Dendritic cell treated with granulocyte-macrophage colony-stimulating factor and Interleukin-4, amounts not matched to agents 40 ng/mL and 50 ng/mL, for 4 days (primary cell): ENCODE measurements around the gene SAP25.
A peak's percentile ranks its signal among the peaks of the same experiment; 100 is the strongest.
"Not testable (repeated sequence)": the region's sequence is repeated elsewhere in the genome, so short reads cannot be mapped to it uniquely, and the experiment has no call there.

ENCODE experiments used
- H3K27ac Mint-ChIP-seq: one replicate; pipeline ENCODE4 v1.8.0; 2022; ENCODE audit warnings: mild to moderate bottlenecking, mixed read lengths
- H3K27me3 Mint-ChIP-seq: one replicate; pipeline ENCODE4 v1.8.0; 2022; ENCODE audit warnings: mild to moderate bottlenecking, mixed read lengths
- H3K36me3 Mint-ChIP-seq: one replicate; pipeline ENCODE4 v1.8.0; 2022; ENCODE audit warnings: low read depth, mixed read lengths
- H3K4me1 Mint-ChIP-seq: one replicate; pipeline ENCODE4 v1.8.0; 2022; ENCODE audit warnings: low read depth, mixed read lengths
- H3K4me3 Mint-ChIP-seq: one replicate; pipeline ENCODE4 v1.8.0; 2022; ENCODE audit warnings: mild to moderate bottlenecking, moderate library complexity, mixed read lengths
- H3K9me3 Mint-ChIP-seq: one replicate; pipeline ENCODE4 v1.8.0; 2022; ENCODE audit warnings: mixed read lengths
- intact Hi-C: fragments of 100-400 bp; cut with micrococcal nuclease; formaldehyde crosslinking; loops from one replicate; pipeline ENCODE4 v1.15.0; 2022

The SAP25 gene

GRCh38 chr7:100547872-100548271 is 25.8 kb downstream of the SAP25 start:
- no peak overlapping the region for H3K4me3 Mint-ChIP-seq
- no peaks in the 10 kb centered on the region for H3K9me3 Mint-ChIP-seq
- H3K4me1 Mint-ChIP-seq, result peaks cover 70% of the 10 kb centered on the region
- intact Hi-C loops, result no loop called here
- H3K36me3 Mint-ChIP-seq, result peaks cover 25% of the 10 kb centered on the region
- H3K27me3 Mint-ChIP-seq, result no peaks in the 10 kb centered on the region
- H3K27ac Mint-ChIP-seq, result peak overlapping the region; percentile 74

- H3K4me1 Mint-ChIP-seq, result peaks cover 75% of the 10 kb centered on the region
- intact Hi-C loops, result no loop called here
Observed at GRCh38 chr7:100546926-100547800, 26.5 kb downstream of the SAP25 start.

GRCh38 chr7:100546129-100546925 is 27.4 kb downstream of the SAP25 start:
- Mint-ChIP-seq H3K4me1 (peaks cover 84% of the 10 kb centered on the region), H3K9me3 (no peaks in the 10 kb centered on the region), H3K4me3 (peak overlapping the region; percentile 25), H3K27me3 (no peaks in the 10 kb centered on the region), H3K36me3 (peaks cover 17% of the 10 kb centered on the region), H3K27ac (peak overlapping the region; percentile 76)
- intact Hi-C loops, result no loop called here

More at GRCh38 chr7:100546926-100547800, 26.5 kb downstream of the SAP25 start:
- Mint-ChIP-seq H3K27me3 (no peaks in the 10 kb centered on the region), H3K9me3 (no peaks in the 10 kb centered on the region), H3K27ac (peak overlapping the region; percentile 76), H3K36me3 (peaks cover 18% of the 10 kb centered on the region), H3K4me3 (no peak overlapping the region)

GRCh38 chr7:100545360-100546128 is 28.2 kb downstream of the SAP25 start:
- Mint-ChIP-seq H3K27me3 (no peaks in the 10 kb centered on the region), H3K4me1 (peaks cover 89% of the 10 kb centered on the region), H3K27ac (peak overlapping the region; percentile 76), H3K9me3 (no peaks in the 10 kb centered on the region), H3K36me3 (peaks cover 11% of the 10 kb centered on the region), H3K4me3 (peak overlapping the region; percentile 9)
- intact Hi-C loops, result no loop called here

- Mint-ChIP-seq H3K27me3 (no peaks in the 10 kb centered on the region), H3K4me1 (peaks cover 85% of the 10 kb centered on the region), H3K4me3 (peak overlapping the region; percentile 9), H3K9me3 (no peaks in the 10 kb centered on the region), H3K36me3 (peaks cover 5% of the 10 kb centered on the region), H3K27ac (peak overlapping the region; percentile 76)
- intact Hi-C loops, result loop anchor here (5.0 kb wide), 1 partner anchor 68 kb away; the partner anchor contains the start of gene TSC22D4
Observed at GRCh38 chr7:100544967-100545359, 28.7 kb downstream of the SAP25 start.

GRCh38 chr7:100544386-100544785 is 29.3 kb downstream of the SAP25 start:
- H3K27me3 Mint-ChIP-seq, result no peaks in the 10 kb centered on the region
- peaks cover 89% of the 10 kb centered on the region for H3K4me1 Mint-ChIP-seq
- peaks cover 5% of the 10 kb centered on the region for H3K36me3 Mint-ChIP-seq
- intact Hi-C loops, result loop anchor here (5.0 kb wide), 1 partner anchor 67 kb away; the partner anchor contains the start of gene TSC22D4
- no peak overlapping the region for H3K4me3 Mint-ChIP-seq
- no peaks in the 10 kb centered on the region for H3K9me3 Mint-ChIP-seq
- peak overlapping the region; percentile 76 for H3K27ac Mint-ChIP-seq

- intact Hi-C loops, result loop anchor here (5.0 kb wide), 1 partner anchor 66 kb away; the partner anchor contains the start of gene TSC22D4
- Mint-ChIP-seq H3K9me3 (no peaks in the 10 kb centered on the region), H3K4me1 (peaks cover 93% of the 10 kb centered on the region), H3K4me3 (no peak overlapping the region), H3K27ac (no peak overlapping the region), H3K27me3 (no peaks in the 10 kb centered on the region), H3K36me3 (peaks cover 12% of the 10 kb centered on the region)
Observed at GRCh38 chr7:100543586-100543985, 30.1 kb downstream of the SAP25 start.

GRCh38 chr7:100541309-100541708 is 32.4 kb downstream of the SAP25 start:
- not testable (repeated sequence) for H3K4me3 Mint-ChIP-seq, H3K27ac Mint-ChIP-seq, H3K9me3 Mint-ChIP-seq, H3K27me3 Mint-ChIP-seq
- peaks cover 12% of the 10 kb centered on the region for H3K36me3 Mint-ChIP-seq
- peaks cover 74% of the 10 kb centered on the region for H3K4me1 Mint-ChIP-seq
- intact Hi-C loops, result loop anchor here (5.0 kb wide), 1 partner anchor 64 kb away; the partner anchor contains the start of gene TSC22D4

GRCh38 chr7:100540073-100540723 is 33.5 kb downstream of the SAP25 start:
- peak overlapping the region; percentile 95 for H3K4me3 Mint-ChIP-seq
- intact Hi-C loops, result loop anchor here (5.0 kb wide), 1 partner anchor 63 kb away; the partner anchor contains the start of gene TSC22D4
- peaks cover 63% of the 10 kb centered on the region for H3K4me1 Mint-ChIP-seq
- H3K9me3 Mint-ChIP-seq, result no peaks in the 10 kb centered on the region
- peak overlapping the region; percentile 82 for H3K27ac Mint-ChIP-seq
- H3K27me3 Mint-ChIP-seq, result no peaks in the 10 kb centered on the region
- H3K36me3 Mint-ChIP-seq, result peaks cover 12% of the 10 kb centered on the region

GRCh38 chr7:100539436-100540006 is 34.2 kb downstream of the SAP25 start:
- Mint-ChIP-seq H3K9me3 (no peaks in the 10 kb centered on the region), H3K4me1 (peaks cover 57% of the 10 kb centered on the region), H3K4me3 (peak overlapping the region; percentile 95), H3K36me3 (peaks cover 12% of the 10 kb centered on the region), H3K27me3 (no peaks in the 10 kb centered on the region), H3K27ac (peak overlapping the region; percentile 82)
- intact Hi-C loops, result loop anchor here (5.0 kb wide), 1 partner anchor 62 kb away; the partner anchor contains the start of gene TSC22D4

GRCh38 chr7:100538654-100539435 is 34.9 kb downstream of the SAP25 start, which contains the start of gene AGFG2:
Gene AGFG2 (plus strand): TSS chr7:100539203. CDS start chr7:100539347, 144 bp downstream.
- peaks cover 50% of the 10 kb centered on the region for H3K4me1 Mint-ChIP-seq
- H3K36me3 Mint-ChIP-seq, result peaks cover 7% of the 10 kb centered on the region
- H3K27ac Mint-ChIP-seq, result peak within 1 kb of the TSS; percentile 82
- H3K27me3 Mint-ChIP-seq, result no peaks in the 10 kb centered on the region
- intact Hi-C loops, result loop anchor here (1.0 kb wide), 1 partner anchor 17 kb away; no protein-coding TSS in a partner anchor
- H3K4me3 Mint-ChIP-seq, result peak within 1 kb of the TSS; percentile 95
- no peaks in the 10 kb centered on the region for H3K9me3 Mint-ChIP-seq

GRCh38 chr7:100538348-100538653 is 35.4 kb downstream of the SAP25 start:
- Mint-ChIP-seq H3K27me3 (peaks cover 1% of the 10 kb centered on the region), H3K9me3 (no peaks in the 10 kb centered on the region), H3K4me3 (peak overlapping the region; percentile 95), H3K36me3 (peaks cover 7% of the 10 kb centered on the region), H3K4me1 (peaks cover 44% of the 10 kb centered on the region), H3K27ac (peak overlapping the region; percentile 82)
- intact Hi-C loops, result loop anchor here (1.0 kb wide), 1 partner anchor 16 kb away; no protein-coding TSS in a partner anchor
